Transverse colon (tissue), 4 donors: ENCODE data around the gene ADD1. TPM values are rescaled to one million over a fixed set of nuclear protein-coding genes. Genes with fewer than 3 reads are reported as not detected.

Experiments
- DNase-seq: peaks from one replicate; pipeline ENCODE4 v3.0.0-alpha.2; 2019
- H3K27ac ChIP-seq, 4 donors: fragments of 200-600 bp; sonication (generic); 2 replicates each; pipeline ENCODE4 v1.5.1; 2016 to 2018; ENCODE audit warnings: inconsistent platforms in 4 of 4
- H3K27me3 ChIP-seq: fragments of 200-600 bp; sonication (generic); 2 replicates; pipeline ENCODE4 v1.5.1; 2017; ENCODE audit warnings: inconsistent platforms
- H3K36me3 ChIP-seq, 4 donors: fragments of 200-600 bp; sonication (generic); 2 replicates each; pipeline ENCODE4 v1.5.1; 2017 to 2019; ENCODE audit warnings: inconsistent platforms in 4 of 4
- H3K4me1 ChIP-seq, 4 donors: fragments of 200-600 bp; sonication (generic); 2 replicates each; pipeline ENCODE4 v1.5.1; 2017 to 2020; ENCODE audit warnings: inconsistent platforms in 4 of 4
- H3K4me3 ChIP-seq, 4 donors: fragments of 200-600 bp; sonication (generic); 1 replicate in 1 of 4; 2 replicates in 3 of 4; pipeline versions ENCODE4 v1.5.1 to v1.6.1; 2017 to 2019; ENCODE audit warnings: inconsistent platforms in 4 of 4
- H3K9me3 ChIP-seq, 2 donors: fragments of 200-600 bp; sonication (generic); 2 replicates each; pipeline ENCODE4 v1.5.1; 2017 to 2019; ENCODE audit warnings: inconsistent platforms in 2 of 2
- CTCF ChIP-seq, 5 experiments: fragments of 200-600 bp in 3 of 5; fragments of 450-650 bp in 2 of 5; sonication (generic) in 3 of 5; IDR thresholded peaks; 1 replicate in 2 of 5; 2 replicates in 3 of 5; pipeline ENCODE4 v1.5.1; 2016 to 2017; ENCODE audit warnings: antibody characterized with exemption in 5 of 5, inconsistent platforms in 3 of 5, mild to moderate bottlenecking in 2 of 5, moderate library complexity in 1 of 5
- EP300 ChIP-seq: sonication (generic); formaldehyde crosslinking; IDR thresholded peaks from one replicate; pipeline ENCODE4 v1.6.1; 2017; ENCODE audit warnings: antibody characterized with exemption, low read depth
- POLR2A ChIP-seq: fragments of 450-650 bp; IDR thresholded peaks from one replicate; pipeline ENCODE4 v1.6.1; 2016; ENCODE audit warnings: antibody characterized with exemption, mild to moderate bottlenecking, moderate library complexity
- POLR2AphosphoS5 ChIP-seq, 3 donors: sonication (generic); formaldehyde crosslinking; IDR thresholded peaks; one replicate each; pipeline ENCODE4 v1.6.1; 2016; ENCODE audit warnings: antibody characterized with exemption in 3 of 3
- WGBS, 2 donors: methylation state at CpG; one replicate each; pipeline ENCODE4 v1.1.5; 2018; ENCODE audit warnings: low coverage in 1 of 2; 5-methylcytosine and 5-hydroxymethylcytosine counted together
- in situ Hi-C, 4 donors: fragments of 200-750 bp; cut with MboI; loops; one replicate each; pipeline versions ENCODE4 v1.15.0 to v1.15.1; 2017; ENCODE audit warnings: low sequenced_read_pairs in 3 of 4, low pct_ligation_motif_present in 1 of 4, low pct_unique_long_range_greater_than_20kb in 1 of 4
- intact Hi-C: fragments of 100-400 bp; cut with DNase I; formaldehyde crosslinking; loops from one replicate; pipeline ENCODE4 v1.15.1; 2023; ENCODE audit warnings: low total_unique reads
- total RNA-seq, 4 donors: library from RNA; depleted of rRNA; stranded (reverse); fragments of >200 nt; gene quantifications; one replicate each; pipeline ENCODE4 v1.1.0, GENCODE V29; 2016

The ADD1 gene
- total RNA-seq, 4 donors from 2014 or later = 218 to 392 (median 299) TPM

- Histone ChIP-seq H3K27me3 (no peaks in the 10 kb centered on the region), H3K4me3 (peak overlapping the region; percentile 85 to 100 (median 92)), H3K36me3 (no peaks in the 10 kb centered on the region), H3K27ac (peak overlapping the region; percentile 87 to 92 (median 89)), H3K9me3 (no peaks in the 10 kb centered on the region), H3K4me1 (peaks cover 3 to 21% (median 20%) of the 10 kb centered on the region in 4 donors)
- intact Hi-C loops = no loop called here
- in situ Hi-C loops = no loop called here
- TF ChIP-seq EP300 (no peak), POLR2A (no peak), CTCF (IDR thresholded peaks at IDR 0.05) (no peak), POLR2AphosphoS5 (IDR thresholded peaks at IDR 0.05) (no peak)
- WGBS, 2 donors = 0 to 2% methylated on average over 3 to 25 of the region's 38 CpGs
- DNase-seq = no peak
These were observed 120.4 kb downstream of the ADD1 start for GRCh38 chr4:2963966-2964471.

- 67 to 71% methylated on average over 5 of the region's 5 CpGs for WGBS, 2 donors
- intact Hi-C loops = no loop called here
- H3K36me3 ChIP-seq = no peaks in the 10 kb centered on the region
- in situ Hi-C loops = no loop called here
- no peak for DNase-seq
- H3K4me3 ChIP-seq = peak overlapping the region in 2 of 4 donors; percentile 85 to 94
- no peaks in the 10 kb centered on the region for H3K9me3 ChIP-seq
- no peak for TF ChIP-seq POLR2A
- no peak for TF ChIP-seq EP300
- no peak for TF ChIP-seq CTCF (IDR thresholded peaks at IDR 0.05)
- no peak for TF ChIP-seq POLR2AphosphoS5 (IDR thresholded peaks at IDR 0.05)
- H3K4me1 ChIP-seq = peaks cover 3 to 21% (median 20%) of the 10 kb centered on the region in 4 donors
- no peaks in the 10 kb centered on the region for H3K27me3 ChIP-seq
- no peak overlapping the region for H3K27ac ChIP-seq
These were observed 121.1 kb downstream of the ADD1 start for GRCh38 chr4:2964706-2965258.

- in situ Hi-C loops (no loop called here), intact Hi-C loops (no loop called here)
- Histone ChIP-seq H3K27ac (no peak overlapping the region), H3K36me3 (no peaks in the 10 kb centered on the region), H3K4me1 (peaks cover 3 to 21% (median 20%) of the 10 kb centered on the region in 4 donors), H3K27me3 (no peaks in the 10 kb centered on the region), H3K4me3 (no peak overlapping the region), H3K9me3 (no peaks in the 10 kb centered on the region)
- DNase-seq = no peak
- WGBS, 2 donors = 96 to 100% methylated on average over 2 to 16 of the region's 16 CpGs
- no peak for TF ChIP-seq POLR2AphosphoS5 (IDR thresholded peaks at IDR 0.05)
- TF ChIP-seq EP300 = no peak
These were observed 121.6 kb downstream of the ADD1 start for GRCh38 chr4:2965262-2965661.

GRCh38 chr4:2968381-2968780, 124.7 kb downstream of the ADD1 start:
- in situ Hi-C loops = no loop called here
- Histone ChIP-seq H3K4me1 (peaks cover 0 to 8% (median 6%) of the 10 kb centered on the region in 4 donors), H3K27ac (no peak overlapping the region), H3K36me3 (no peaks in the 10 kb centered on the region), H3K4me3 (no peak overlapping the region), H3K9me3 (no peaks in the 10 kb centered on the region), H3K27me3 (no peaks in the 10 kb centered on the region)
- 71% methylated on average over 3 of the region's 3 CpGs; no CpG with 5 or more reads in 1 of the 2 donors for WGBS, 2 donors
- DNase-seq = no peak
- TF ChIP-seq EP300 = no peak
- no peak for TF ChIP-seq POLR2AphosphoS5 (IDR thresholded peaks at IDR 0.05)
- TF ChIP-seq CTCF (IDR thresholded peaks at IDR 0.05) = no peak
- no peak for TF ChIP-seq POLR2A
- intact Hi-C loops = no loop called here
